ENCODE data around the gene SPATA24. TPM values are rescaled to one million over a fixed set of nuclear protein-coding genes. Genes with fewer than 3 reads are reported as not detected.

SPATA24 gene
- total RNA-seq, 1 experiment from 2014 or later = 6.5 TPM

- Histone ChIP-seq H3K36me3 (ENCODE audit: low read depth) (no peaks in the 10 kb centered on the region), H3K27ac (no peak overlapping the region), H3K9me2 (ENCODE audit: insufficient read depth) (no peaks in the 10 kb centered on the region), H3K9me3 (ENCODE audit: insufficient read depth, low read depth) (no peaks in the 10 kb centered on the region), H3K4me1 (replicated peaks; ENCODE audit: insufficient read depth) (peaks cover 16% of the 10 kb centered on the region), H3K79me2 (ENCODE audit: low read depth) (no peaks in the 10 kb centered on the region), H3F3A (ENCODE audit: insufficient read depth, low read depth) (peaks cover 12% of the 10 kb centered on the region; the same call in 1 of the 2 replicates), H3K27me3 (ENCODE audit: insufficient read depth, low read depth) (no peaks in the 10 kb centered on the region), H4K20me1 (ENCODE audit: insufficient read depth) (no peaks in the 10 kb centered on the region), H3K4me3 (no peak overlapping the region), H2AFZ (no peak overlapping the region), H3K4me2 (no peak overlapping the region)
- POLR2A ChIA-PET (ENCODE audit: unreplicated experiment) = no interaction called here
- TF ChIP-seq CTCF (conservative IDR thresholded peaks at IDR 0.05) = no peak
- no peak for TF ChIP-seq EZH2 (IDR thresholded peaks at IDR 0.05; ENCODE audit: low read depth)
- DNase-seq = no peak
- intact Hi-C loops (cut with micrococcal nuclease; ENCODE audit: unreplicated experiment) = no loop called here
- BruUV-seq (replicated peaks) = no TSS peak
- CTCF ChIA-PET = no interaction called here
Measured at GRCh38 chr5:139396691-139397090, 7.2 kb downstream of the SPATA24 start.

- H2AFZ ChIP-seq = no peak overlapping the region
- TF ChIP-seq EZH2 (IDR thresholded peaks at IDR 0.05; ENCODE audit: low read depth) (no peak), CTCF (conservative IDR thresholded peaks at IDR 0.05) (no peak; the same call in 1 of the 2 replicates)
- H3K79me2 ChIP-seq (ENCODE audit: low read depth) = no peaks in the 10 kb centered on the region
- no TSS peak for BruUV-seq (replicated peaks)
- peaks cover 23% of the 10 kb centered on the region for H3K4me1 ChIP-seq (replicated peaks; ENCODE audit: insufficient read depth)
- H3F3A ChIP-seq (ENCODE audit: insufficient read depth, low read depth) = peaks cover 17% of the 10 kb centered on the region; the same call in 1 of the 2 replicates
- intact Hi-C loops (cut with micrococcal nuclease; ENCODE audit: unreplicated experiment) = no loop called here
- H3K27me3 ChIP-seq (ENCODE audit: insufficient read depth, low read depth) = no peaks in the 10 kb centered on the region
- peak overlapping the region; percentile 19; the same call in 1 of the 2 replicates for H3K4me2 ChIP-seq
- H3K9me3 ChIP-seq (ENCODE audit: insufficient read depth, low read depth) = no peaks in the 10 kb centered on the region
- no peaks in the 10 kb centered on the region for H3K36me3 ChIP-seq (ENCODE audit: low read depth)
- H4K20me1 ChIP-seq (ENCODE audit: insufficient read depth) = no peaks in the 10 kb centered on the region
- DNase-seq = no peak
- no peak overlapping the region for H3K4me3 ChIP-seq
- ChIA-PET POLR2A (ENCODE audit: unreplicated experiment) (interaction anchor here (0.7 kb wide), 1 partner anchor 43 kb away, joined by 4 read pairs; the partner anchor contains the start of gene DNAJC18), CTCF (interaction anchor here (0.5 to 0.6 kb wide), 2 partner anchors 103 to 958 kb away, joined by 3 read pairs; no protein-coding TSS in a partner anchor)
- H3K9me2 ChIP-seq (ENCODE audit: insufficient read depth) = no peaks in the 10 kb centered on the region
- H3K27ac ChIP-seq = no peak overlapping the region
Measured at GRCh38 chr5:139395844-139396640, 7.8 kb downstream of the SPATA24 start.

GRCh38 chr5:139394654-139395566 is 9.0 kb downstream of the SPATA24 start, which contains the start of gene PROB1:
PROB1 (minus strand) TSS chr5:139395104; CDS start chr5:139395081, 23 bp downstream.
- intact Hi-C loops (cut with micrococcal nuclease; ENCODE audit: unreplicated experiment) = loop anchor here (5.0 kb wide), 1 partner anchor 53 kb away; the partner anchor contains the start of gene PAIP2
- DNase-seq = no peak
- H3K9me2 ChIP-seq (ENCODE audit: insufficient read depth) = no peaks in the 10 kb centered on the region
- H3K4me2 ChIP-seq = peak within 1 kb of the TSS; percentile 19; the same call in 1 of the 2 replicates
- peaks cover 34% of the 10 kb centered on the region for H3K4me1 ChIP-seq (replicated peaks; ENCODE audit: insufficient read depth)
- H3K27ac ChIP-seq = no peak within 1 kb of the TSS
- H3K4me3 ChIP-seq = no peak within 1 kb of the TSS
- TF ChIP-seq EZH2 (IDR thresholded peaks at IDR 0.05; ENCODE audit: low read depth) (no peak), CTCF (conservative IDR thresholded peaks at IDR 0.05) (no peak)
- POLR2A ChIA-PET (ENCODE audit: unreplicated experiment) = no interaction called here
- no peaks in the 10 kb centered on the region for H3K9me3 ChIP-seq (ENCODE audit: insufficient read depth, low read depth)
- CTCF ChIA-PET = no interaction called here
- no peak within 1 kb of the TSS for H2AFZ ChIP-seq
- peaks cover 26% of the 10 kb centered on the region; the same call in 1 of the 2 replicates for H3F3A ChIP-seq (ENCODE audit: insufficient read depth, low read depth)
- H4K20me1 ChIP-seq (ENCODE audit: insufficient read depth) = no peaks in the 10 kb centered on the region
- BruUV-seq (replicated peaks) = no TSS peak
- no peaks in the 10 kb centered on the region for H3K79me2 ChIP-seq (ENCODE audit: low read depth)
- no peaks in the 10 kb centered on the region for H3K36me3 ChIP-seq (ENCODE audit: low read depth)
- no peaks in the 10 kb centered on the region for H3K27me3 ChIP-seq (ENCODE audit: insufficient read depth, low read depth)
